ENCODE measurements around the gene GLB1L.
"Not testable (repeated sequence)": the region's sequence is repeated elsewhere in the genome, so short reads cannot be mapped to it uniquely, and the experiment has no call there.

Gene GLB1L

DNA sequence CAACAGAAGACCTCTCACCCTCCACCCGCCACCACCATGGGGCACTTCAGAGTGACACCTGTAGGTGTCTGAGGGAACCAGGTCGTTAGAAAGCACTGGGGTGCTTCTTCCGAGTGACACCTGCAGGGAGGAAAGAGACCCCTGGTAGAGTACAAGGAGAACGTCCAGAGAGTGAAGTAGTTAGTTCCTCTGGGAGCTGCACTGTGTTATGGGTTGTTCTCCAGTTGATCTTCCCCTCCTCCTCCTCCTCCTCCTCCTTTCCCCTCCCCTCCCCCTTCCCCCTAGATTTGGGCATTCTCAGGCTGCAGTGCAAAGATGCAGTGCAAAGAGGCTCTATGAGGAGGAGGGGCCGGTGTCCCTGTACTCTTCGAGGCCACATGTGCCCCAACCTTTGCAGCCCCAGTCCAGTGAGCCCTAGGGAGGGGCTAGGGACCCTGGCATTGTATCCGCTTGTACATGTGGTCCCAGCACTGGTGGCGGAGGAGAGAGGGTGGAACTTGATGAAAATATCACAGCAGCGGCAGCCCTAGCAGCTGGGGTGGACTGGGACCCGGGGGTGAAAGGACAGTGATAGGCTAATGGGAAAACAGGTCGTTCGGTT is 34.8 kb upstream of the GLB1L start:
- DNase-seq: no peak

DNA sequence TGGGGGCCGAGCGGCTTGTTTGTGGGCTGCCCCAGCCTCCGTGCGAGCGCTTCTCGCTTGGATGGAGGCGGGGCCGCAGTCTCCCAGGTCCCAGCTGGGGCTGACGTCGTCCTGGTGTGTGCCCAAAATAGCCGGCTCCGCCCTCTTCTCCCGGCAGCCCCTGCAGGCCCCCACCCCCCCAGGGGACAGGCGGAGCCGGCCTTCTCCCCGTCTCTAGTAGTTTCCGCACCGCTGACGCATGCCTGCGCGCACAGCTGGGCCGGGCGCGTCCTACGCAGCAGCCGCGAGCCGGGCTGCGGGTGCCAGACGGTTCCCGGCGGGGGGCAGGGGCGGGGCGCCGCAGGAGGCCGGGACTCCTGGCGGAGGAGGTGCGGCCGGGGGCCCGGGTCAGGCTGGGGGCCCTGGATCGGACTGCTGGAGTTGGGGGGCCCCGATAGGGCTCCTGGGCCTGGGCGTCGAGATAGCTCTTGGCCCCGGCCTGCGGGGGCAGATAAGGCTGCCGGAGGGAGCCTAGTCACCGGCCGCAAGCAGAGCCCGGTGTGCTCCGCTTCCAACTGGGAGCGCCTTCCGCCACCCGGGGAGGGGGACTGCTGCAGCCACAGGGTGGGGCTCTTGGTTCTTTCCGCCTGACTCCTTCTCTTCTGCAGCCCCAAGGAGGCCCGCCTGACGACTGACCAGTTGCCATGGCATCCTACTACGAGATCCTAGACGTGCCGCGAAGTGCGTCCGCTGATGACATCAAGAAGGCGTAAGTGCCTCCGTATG is 34.1 kb upstream of the GLB1L start, which contains the start of gene DNAJB2:
DNAJB2 (plus strand) TSS at position 216 of the 765 bp plus-strand sequence; CDS start at position 684, 468 bp downstream.
- DNase-seq: peak; percentile 77

DNA sequence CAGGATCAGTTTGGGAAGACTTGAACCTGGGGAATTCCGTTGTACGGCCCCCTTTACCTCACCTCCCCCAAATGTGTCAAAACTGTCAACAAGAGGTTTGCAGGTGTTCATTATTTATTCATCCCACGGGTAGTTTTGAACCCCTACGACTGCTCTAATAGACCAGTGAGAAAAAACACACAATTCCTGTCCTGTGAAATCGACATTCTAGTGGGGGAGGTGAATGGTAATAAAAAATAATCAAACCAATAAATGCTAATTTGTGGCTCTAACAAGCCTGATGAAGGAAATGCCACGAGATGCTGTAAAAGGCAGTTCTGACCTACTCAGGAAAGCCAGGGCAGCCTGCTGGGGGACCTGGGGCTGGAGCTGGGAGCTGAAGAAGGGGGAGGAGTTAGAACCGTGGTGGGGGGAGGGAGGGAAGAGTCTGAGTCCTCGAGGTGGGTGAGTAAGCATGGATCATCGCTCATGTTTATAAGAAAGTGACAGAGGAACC is 33.5 kb upstream of the GLB1L start:
- peak; percentile 42 for DNase-seq

DNA sequence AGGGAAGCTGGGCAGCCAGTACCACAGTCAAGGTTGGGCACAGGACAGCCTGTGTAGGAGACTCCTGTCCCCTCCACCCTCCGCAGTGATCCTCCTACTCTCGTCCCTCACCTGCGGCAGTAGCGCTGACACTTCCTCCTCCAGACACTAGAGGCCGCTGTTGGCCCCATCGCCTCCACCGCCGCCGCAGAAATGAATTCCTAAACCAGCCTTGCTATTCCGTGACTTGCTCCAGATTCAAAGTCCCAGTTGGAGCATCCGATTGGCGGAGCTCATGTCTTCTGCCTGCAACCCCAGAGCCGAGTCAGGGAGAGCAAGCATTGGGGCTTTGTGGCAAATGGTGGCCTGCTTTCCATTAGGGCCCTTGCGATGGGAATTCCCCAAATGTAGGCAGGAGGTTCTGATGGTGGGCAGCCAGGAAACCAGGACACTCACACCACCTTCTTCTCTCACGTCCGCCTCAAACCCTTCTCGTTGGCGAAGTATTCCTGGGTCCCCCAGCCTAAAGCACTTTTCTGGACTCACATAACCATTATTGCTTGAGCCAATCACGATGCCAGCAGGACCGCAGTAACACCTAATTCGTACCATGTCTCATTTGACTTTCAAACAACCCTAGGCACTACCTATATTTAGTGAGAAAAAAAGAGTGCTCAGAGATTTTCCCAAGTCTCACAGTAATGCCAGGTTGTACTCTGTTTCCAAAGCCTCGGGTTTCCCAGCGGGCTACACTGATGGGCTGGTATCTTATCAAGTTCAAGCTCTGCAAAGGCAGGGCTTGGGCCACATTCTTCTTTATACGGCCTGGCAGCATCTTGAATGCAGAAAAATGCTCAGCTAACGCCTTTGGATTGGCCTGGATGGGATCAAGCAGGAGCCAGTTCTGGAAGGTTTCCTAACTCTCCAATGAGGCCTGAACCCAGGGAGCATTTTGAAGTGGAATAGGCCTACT is 32.7 kb upstream of the GLB1L start:
- peak; percentile 68 for DNase-seq

DNA sequence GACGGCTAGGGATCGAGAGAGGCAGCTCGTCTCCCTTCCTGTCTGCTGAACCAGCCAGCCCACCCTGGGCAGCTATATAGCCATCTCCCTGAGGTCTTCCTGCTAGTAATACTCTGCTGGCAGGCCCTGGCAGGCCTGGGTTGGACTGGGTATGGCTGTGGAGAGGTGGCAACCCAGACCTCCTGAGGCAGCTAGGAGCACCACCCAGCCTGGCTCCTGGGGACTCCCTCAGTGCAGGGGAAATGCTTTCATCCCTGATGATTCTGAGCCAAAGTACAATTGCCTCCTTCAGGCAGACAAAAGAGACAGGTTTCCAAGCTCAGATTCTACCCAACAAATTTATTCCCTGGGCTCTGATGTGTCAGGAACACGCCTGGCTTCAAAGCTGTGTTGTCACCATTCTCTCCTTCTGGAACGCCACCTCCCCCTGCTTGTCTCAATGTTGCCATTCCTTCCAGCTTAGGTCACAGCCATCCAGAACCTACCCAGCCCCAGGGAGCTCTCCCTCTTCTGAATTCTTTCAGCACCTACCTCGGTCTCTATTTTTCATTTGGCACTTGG is 29.2 kb upstream of the GLB1L start:
- DNase-seq: no peak

DNA sequence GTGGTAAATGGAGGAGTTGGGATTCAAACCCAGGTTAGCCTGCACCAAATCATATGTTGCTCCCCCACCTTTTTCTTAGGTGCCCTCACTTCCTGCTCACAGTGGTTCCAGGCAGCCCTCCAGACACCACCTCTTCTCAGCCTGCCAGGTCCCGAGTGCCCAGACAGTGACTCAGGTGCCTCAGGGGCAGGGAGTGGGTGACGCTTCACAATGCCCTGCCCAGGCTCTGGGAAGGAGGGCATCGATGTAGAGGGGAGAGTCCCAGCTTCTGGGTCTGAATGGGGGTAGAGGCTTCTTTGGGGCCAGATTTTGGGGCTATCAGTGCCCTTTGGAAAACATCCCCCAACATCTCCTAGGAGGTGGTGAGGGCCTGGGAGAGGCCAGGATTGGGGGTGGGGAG is 28.7 kb upstream of the GLB1L start:
- no peak for DNase-seq

DNA sequence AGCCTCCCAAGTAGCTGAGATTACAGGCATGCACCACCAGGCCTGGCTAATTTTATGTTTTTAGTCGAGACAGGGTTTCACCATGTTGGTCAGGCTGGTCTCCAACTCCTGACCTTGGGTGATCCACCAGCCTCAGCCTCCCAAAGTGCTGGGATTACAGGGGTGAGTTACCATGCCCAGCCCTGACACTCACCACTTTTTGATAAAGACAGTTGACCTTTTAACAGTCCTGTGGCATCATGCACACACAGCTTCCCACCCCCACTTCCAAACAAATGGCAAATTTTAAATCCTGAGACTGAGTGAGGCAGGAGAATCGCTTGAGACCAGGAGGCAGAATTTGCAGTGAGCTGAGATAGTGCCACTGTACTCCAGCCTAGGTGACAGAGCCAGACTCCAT is 27.8 kb upstream of the GLB1L start:
- DNase-seq: no peak

DNA sequence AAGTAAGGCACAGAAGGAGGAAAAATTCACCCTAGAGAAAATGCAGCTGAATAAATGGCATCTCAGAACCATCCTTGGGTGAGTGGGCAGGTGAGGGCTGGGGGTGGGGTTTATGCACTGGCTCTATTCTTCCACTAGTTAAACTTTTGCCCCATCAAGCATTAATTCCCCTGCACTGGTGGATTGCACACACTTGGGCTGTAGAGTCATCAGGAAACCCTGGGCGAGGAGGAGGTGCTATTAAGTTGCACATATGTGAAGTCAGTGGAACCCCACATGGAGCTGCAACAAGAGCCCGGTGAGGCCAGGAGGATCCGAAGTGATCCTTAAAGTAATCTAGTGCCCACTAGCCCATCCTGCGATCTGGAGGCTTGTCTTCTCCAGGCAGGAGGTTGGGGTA is 27.1 kb upstream of the GLB1L start:
- DNase-seq: no peak

DNA sequence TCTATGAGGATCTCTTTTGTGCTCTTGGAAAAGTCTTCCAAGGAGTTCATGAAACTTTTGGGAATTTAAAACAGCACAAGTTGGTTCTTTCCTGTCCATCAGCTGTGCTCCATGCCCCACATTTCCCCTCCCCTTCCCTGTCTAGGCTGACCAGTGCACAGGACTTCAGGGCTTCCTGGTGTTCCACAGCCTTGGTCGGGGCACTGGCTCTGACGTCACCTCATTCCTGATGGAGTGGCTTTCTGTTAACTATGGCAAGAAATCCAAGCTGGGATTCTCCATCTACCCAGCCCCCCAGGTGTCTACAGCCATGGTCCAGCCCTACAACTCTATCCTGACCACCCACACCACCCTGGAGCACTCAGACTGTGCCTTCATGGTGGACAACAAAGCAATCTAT is 25.8 kb upstream of the GLB1L start:
- DNase-seq: no peak

DNA sequence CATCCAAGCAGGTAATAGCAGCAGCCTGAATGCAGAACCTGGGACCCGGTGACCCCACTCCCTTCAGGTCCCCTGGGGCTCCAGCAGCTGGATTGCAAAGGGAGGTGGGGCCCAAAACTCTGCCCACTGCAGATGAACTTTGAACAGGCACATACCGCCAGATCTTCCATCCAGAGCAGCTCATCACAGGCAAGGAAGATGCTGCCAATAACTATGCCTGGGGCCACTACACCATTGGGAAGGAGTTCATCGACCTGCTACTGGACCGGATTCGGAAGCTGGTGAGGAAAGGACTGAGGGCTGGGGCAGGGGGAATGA is 24.8 kb upstream of the GLB1L start:
- DNase-seq: no peak

DNA sequence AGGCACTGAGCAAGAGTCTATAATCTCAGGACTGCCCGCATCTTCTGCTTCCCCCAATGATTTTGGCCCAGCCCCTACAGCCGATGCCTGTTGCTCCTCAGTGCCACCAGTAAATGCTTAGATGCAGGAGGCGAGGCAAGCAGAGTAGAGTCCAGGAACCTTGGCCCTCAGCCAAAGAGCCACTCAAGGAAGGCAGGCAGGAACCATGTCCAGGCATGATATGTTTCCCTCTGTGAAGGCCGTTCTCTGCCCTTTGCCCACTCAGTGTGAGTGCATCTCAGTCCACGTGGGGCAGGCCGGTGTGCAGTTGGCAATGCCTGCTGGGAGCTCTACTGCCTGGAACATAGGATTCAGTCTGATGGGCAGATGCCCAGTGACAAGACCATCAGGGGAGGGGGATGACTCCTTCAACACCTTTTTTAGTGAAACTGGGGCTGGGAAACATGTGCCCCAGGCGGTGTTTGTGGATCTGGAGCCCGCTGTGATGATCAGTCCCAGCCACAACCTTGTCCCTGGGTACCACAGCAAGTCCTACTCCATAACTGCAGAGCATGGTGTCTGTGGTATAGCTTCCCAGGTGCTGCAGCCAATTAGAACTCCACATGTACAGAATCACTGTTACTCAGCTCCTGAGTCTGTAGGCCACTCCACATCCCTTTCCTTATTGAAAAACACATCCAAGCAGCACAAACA is 24.3 kb upstream of the GLB1L start:
- DNase-seq: peak; percentile 31

DNA sequence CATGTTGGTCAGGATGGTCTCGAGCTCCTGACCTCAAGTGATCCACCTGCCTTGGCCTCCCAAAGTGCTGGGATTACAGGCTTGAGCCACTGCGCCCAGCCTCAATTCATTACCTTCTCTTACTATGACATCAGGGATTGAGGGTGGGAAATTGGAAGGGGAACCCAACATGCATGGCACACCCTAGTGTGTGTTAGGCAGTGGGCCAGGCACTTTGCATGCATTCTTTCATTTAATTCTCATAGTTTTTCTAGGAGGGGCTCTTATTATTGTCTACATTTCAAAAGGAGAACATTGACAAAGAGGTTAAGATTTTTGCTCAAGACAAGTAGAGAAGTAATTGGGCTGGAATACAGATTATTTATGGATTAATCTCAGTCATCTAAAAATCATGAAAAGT is 23.1 kb upstream of the GLB1L start:
- DNase-seq: no peak

DNA sequence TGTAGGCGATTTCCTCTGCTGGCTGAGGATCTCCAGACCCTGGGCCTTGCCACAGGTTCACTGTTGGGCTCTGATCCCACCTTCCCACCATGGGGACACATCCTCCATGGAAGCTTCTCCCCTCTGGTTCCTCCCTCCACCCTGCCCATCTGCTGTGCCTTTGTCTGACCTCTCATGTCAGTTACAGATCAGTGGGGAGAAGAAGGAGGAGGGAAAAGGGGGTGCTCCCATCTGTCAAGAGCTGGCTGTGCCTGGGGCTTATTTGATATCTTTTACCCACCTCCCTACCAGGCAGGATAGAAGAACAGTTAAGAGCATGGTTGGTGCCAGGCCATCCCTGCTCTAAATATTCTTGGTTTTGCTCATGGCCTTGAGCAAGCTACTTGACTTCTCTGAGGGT is 21.6 kb upstream of the GLB1L start:
- DNase-seq: no peak

DNA sequence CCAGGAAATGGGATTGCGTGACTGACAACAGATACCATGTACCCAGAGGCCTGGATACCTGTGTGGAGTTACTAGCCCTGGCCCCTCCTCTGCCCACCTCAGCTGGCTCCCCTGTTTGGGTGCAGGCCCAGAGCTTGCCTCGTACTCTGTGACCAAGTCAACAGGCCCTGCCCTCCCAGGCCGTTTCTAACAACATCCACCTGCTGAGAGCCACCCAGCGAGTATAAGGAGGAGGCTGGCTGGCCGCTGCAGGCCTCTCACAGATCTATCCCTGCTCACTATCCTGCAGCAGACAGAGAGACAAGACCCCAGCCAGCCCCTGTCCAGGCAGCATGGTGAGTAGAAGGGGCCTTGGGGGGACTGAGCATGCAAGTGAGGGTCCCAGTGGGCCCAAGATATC is 21.0 kb upstream of the GLB1L start:
- no peak for DNase-seq

DNA sequence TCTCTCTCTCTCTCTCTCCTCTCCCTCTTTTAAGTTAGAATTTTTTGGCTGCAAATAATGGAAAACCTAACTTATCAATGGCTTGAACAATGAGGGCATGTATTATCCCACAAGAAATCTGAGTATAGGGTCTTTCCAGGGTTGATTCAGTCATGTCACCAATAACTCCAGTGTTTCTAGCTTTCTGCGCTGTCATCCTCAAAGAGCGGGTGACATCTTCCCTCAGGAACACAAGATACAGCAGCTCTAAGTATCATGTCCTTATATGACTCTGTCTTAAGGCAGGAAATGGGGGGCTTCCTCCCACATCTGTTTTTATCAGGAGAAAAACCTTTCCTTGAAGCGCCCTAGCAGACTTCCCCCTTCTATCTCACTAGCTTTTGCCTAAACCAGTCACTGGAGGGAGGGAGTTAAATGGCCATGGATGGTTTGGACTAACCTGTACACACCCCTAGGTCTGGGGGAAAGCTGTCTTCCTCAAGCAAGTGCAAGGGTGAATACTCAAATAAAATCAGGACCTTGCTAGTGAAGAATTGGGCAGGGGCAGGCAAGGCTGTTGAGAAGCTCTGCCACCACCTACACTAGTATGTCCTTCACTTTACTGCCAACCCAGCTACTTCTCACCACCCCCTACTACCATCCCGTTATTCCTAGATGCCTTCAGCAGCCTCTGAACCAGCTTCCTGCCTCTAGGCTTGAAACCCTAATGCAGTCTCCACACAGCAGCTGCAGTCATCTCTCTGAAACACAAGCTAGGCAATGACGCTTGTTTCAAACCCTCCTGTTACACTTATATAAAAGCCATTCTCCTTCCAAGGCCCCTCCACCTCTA is 16.0 kb upstream of the GLB1L start:
- DNase-seq: no peak

DNA sequence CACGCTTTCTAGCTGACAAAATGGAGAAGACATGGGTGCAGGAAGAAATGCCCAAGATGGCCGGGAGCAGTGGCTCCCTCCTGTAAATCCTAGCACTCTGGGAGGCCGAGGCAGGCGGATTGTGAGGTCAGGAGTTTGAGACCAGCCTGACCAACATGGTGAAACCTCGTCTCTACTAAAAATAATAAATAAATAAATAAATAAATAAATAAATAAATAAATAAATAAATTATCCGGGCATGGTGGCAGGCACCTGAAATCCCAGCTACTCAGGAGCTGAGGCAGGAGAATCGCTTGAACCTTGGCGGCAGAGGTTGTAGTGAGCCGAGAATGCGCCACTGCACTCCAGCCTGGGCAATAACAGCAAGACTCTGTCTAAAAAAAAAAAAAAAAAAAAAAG is 13.7 kb upstream of the GLB1L start:
- not testable (repeated sequence) for DNase-seq

DNA sequence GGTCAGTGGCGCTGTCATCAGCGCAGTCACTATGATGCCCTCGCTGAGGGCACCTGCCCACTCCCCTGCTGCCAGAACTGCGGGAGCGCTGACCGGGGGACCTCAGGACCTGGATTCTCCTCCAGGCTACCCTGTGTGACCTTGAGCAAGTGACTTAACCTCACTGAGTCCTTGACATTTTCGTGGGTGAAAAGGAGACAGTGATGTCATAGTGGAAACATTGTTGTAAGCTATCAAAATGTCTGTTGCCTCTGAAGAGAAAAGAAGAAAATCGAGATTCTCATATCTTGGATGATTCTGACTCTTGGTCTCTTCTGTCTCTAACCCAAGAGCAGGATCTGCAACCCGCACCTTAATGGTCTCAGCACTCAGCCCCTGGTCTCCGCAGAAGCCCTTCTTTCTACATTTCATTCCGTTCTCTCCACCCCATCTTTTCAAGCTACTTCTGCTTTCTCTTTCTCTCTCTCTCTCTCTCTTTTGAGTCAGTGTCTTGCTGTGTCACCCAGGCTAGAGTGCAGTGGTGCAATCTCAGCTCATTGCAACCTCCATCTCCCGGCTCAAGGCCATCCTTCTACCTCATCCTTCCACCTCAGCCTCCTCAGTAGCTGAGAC is 9.5 kb upstream of the GLB1L start:
- no peak for DNase-seq

DNA sequence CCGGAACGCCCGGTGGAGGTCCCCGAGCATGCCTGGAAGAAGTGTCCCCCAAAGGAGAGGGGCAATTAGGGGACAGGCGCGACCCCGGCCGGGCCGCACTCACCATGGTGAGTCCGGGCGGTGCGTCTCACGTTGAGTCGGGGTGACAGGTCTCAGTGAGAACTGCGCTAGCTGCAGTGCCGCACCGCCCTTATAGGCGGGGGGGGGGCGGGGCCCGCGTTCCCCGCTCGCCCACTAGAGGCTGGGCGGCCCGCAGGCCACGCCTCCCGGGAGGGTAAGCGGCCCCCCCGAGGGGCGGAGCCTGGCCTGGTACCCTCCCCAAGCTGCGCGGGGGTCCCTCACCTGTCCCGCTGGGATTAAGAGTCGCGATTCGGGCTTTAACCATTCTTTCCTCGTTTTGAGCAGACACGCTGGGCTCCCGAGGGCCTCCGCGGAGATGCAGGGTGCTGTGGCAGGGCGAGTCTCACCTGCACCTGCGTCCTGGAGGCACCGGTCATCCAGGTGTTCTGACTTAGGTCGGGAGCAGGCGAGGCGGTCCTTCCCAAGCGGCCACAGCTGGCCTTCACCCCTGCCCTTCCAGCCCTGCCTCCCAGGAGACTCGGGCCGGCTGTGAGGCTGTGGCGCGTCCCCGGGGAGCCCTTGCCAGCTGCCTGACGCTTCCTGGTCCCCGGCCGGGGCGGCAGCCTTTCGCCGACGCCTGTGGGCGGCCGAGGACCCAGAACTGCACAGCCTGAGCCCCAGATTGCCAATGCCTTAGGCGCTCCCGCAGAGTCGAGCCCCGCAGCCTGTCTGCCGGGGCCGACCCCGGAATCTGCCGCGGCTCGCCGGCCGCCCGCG is 8.7 kb upstream of the GLB1L start, which contains the start of gene TUBA4A:
TUBA4A (minus strand) TSS at position 166 of the 837 bp plus-strand sequence; CDS start at position 106, 60 bp downstream.
- DNase-seq: no peak

DNA sequence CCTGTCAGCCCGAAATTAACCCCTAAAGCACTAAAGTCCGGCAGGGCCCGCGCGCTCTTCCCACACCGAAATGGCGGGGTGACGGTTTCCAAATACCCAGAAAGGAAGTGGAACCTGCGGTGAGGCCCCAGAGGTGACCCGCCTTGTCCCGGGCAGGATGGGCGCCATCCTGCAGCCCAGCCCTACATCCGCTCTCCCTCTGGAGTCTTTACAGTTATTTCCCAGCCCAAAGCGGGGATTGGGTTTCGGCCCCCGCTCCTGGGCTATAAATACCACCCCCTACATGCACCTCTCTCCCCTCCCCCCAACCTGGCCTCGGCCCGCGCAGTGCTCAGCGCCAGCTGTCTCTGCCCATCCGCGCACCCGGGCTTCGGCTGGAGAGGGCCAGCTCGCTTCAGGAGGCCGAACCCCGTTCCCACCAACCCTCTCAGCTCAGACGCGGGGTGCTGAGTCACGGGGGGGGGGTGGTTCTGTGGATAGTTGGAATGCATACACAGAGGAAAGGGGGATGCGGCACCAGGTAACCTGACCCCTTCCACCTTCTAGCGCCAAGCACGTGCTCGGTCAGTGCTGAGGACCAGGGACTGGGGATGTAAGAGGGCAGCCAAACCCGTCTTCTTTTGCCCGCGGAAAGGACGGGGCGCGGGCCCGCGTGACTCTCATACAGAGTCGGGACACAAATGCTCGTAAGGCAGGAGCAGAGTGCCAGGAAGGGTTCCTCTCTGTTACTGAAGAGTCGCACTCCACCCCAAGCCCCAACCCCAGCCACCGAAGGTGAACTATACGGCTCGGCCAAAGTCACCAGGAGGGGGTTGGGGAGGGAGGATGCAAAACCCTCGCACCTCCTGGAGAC is 7.9 kb upstream of the GLB1L start, which contains the start of gene TUBA4B:
TUBA4B (plus strand) TSS at position 344 of the 853 bp plus-strand sequence; CDS start at position 509, 165 bp downstream.
- DNase-seq: no peak

Measured in NCI-H2029 treated with DMSO at 0.1 percent for 48 hours (cell line).